GM21381 (cell line): ENCODE results near the gene ZNF846.
"Not testable (repeated sequence)": the region's sequence is repeated elsewhere in the genome, so short reads cannot be mapped to it uniquely, and the experiment has no call there.

ENCODE experiments used
- ATAC-seq: cut with Tn5 transposase; IDR thresholded peaks from one replicate; pipeline ENCODE4 v1.9.1; 2021; ENCODE audit warnings: mild to moderate bottlenecking, moderate library complexity; ENCODE audit not compliant: unreplicated experiment

Gene ZNF846

GRCh38 chr19:9785367-9786331, 17.1 kb upstream of the ZNF846 start:
- peak; percentile 78 for ATAC-seq

GRCh38 chr19:9784163-9784496, 15.6 kb upstream of the ZNF846 start:
- ATAC-seq, result not testable (repeated sequence)

- no peak for ATAC-seq
These were observed 13.8 kb upstream of the ZNF846 start for GRCh38 chr19:9782338-9782737.

- no peak for ATAC-seq
These were observed 10.7 kb downstream of the ZNF846 start for GRCh38 chr19:9757544-9758501.

DNA sequence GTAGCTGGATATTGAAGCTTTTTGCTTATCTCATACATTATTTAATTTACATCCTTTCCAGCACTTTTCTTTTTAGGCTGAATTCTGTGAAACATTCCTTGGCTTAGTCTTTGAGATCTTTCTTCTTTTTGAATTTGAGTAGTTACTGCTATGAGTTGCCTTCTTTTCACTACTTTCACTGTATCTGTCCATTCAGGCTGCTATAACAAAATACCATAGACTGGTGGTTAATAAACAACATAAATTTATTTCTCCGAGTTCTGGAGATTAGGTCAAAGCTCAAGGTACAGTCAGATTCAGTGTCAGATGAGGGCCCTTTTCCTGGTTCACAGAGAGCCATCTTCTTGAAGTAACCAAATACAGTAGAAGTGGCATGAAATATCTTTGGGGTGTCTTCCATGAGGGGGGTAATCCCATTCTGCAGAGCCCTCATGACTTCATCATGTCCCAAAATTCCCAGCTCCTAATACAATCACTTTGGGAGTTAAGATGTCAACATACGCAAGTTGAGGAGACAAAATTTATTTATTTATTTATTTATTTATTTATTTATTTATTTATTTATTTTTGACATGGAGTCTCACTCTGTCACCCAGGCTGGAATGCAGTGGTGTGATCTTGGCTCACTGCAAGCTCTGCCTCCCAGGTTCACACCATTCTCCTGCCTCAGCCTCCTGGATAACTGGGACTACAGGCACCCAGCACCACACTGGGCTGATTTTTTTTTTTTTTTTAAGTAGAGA, 15.7 kb downstream of the ZNF846 start:
- ATAC-seq, result no peak

DNA sequence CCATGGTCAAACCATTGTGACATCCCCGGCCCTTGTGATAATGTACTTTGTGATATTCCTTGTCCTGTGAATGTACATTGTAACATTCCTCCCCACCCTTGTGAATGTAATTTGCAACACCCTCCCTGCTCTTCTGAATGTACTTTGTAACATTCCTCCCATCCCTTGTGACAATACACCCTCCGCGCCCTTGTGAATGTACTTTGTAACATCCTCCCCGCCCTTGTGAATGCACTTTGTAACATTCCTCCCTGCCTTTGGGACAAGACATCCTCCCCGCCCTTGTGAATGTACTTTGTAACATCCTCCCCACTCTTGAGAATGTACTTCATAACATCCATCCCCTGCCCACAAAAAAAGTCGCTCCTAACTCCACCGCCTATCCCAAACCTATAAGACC, 17.1 kb downstream of the ZNF846 start:
- no peak for ATAC-seq

GRCh38 chr19:9741476-9742171, 26.9 kb downstream of the ZNF846 start:
- ATAC-seq, result no peak

- ATAC-seq, result no peak
These were observed 32.6 kb downstream of the ZNF846 start for GRCh38 chr19:9735986-9736385.

DNA sequence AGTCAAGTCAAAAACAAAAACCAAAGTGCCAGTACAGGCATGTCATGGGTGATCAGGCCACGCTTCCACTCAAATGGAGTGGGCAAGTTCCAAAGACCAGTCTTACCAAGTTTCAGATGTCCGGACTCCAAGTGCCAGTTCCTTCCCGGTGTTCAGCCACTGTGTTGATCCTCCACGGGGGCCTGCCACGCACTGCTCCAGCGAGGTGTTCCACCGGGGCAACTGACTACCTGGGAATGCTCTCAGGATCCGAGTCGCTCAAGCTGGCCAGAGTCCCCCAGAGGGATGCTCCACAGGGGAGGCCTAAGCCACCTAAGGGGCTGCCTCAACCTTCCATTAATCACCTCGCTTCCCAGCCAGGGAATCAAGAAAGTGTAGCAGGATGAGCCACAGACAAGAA, 38.5 kb downstream of the ZNF846 start:
- ATAC-seq, result not testable (repeated sequence)

DNA sequence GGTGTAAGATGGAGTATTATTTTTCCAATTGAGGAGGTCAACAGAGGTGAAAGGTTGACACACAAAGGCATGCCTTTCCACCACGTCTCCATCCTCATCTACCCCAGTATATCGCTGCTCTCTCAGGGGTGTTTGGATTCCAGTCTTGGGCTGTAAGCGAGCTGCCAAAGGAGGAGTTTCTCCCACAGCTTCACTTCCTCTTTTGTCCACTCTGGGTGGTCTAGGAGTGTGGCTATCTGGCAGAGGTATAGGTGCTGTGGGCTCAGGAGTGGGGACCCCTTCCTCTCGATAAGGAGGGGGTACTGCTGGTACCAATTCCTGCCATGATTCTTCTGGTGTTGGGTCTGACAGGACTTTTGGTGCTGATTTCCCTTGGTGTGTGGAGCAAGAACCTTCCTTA, 39.4 kb downstream of the ZNF846 start:
- ATAC-seq, result no peak

DNA sequence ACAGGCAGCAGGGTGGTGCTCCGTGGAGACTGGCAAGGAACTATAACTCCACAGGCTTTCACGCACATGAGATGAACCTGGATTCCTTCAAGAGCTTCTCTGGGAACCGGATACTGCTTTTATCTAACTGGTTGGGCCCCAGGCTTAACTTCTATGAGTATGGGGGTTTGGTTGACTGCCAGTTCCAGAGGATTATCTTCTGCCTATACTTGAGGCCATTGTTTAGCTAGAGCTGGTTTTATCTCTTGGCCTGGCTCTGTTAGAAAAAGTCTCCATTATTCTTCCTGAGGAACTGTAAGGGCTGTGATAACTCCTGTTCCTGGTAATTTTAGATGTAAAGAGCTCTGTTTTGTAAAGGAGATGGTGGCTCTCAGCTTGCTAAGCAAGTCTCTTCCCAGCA, 40.9 kb downstream of the ZNF846 start:
- no peak for ATAC-seq

DNA sequence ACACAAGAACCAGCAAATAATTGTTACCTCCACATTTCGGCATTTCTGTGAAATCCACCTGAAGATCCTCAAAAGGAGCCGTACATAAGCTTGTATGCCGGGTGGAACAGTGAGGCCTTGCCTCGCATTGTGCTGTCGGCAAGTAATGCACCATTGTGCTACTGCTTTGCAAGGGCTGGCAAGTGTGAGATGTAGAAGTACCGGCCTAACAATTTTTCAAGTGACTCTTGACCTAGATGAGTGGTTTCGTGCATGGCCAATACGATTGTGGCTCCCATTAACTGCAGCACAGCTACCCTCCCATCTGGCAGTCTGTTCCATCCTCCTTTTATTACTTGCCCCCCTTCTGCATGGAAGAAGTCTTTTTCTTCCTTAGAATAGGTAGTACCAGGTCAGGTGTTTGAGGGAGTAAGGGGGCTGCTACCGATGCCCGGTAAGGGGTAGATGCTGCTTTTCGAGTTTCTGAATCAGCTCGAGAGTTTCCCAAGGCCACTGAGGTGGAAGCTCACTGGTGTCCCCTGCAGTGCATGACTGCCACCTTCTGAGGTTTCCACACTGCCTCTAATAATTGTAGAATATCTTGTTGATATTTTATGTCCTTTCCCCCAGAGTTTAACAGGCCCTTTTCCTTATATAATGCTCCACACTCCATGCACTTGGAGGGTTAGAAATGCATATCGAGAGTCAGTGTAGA, 42.9 kb downstream of the ZNF846 start:
- ATAC-seq, result not testable (repeated sequence)

- no peak for ATAC-seq
These were observed 44.4 kb downstream of the ZNF846 start for GRCh38 chr19:9724157-9724556.

DNA sequence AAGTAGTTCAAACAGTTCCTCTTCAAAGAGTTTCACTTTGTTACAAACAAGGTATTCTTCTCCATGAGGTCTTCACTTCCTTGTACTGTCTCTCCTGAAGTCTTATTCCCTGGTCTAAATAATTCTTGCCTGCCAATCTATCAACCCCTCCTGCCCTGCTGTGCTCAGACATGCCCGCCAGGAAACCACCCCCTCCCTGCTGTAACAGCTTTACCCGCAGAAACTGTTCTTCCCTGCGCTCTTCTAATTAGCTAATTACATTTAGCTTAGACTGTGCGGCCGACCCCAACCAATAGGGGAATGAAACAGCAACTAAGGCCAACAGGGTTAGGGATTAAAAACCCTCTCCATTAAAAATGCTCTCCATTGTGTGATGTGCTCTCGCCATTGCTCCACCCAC, 46.7 kb downstream of the ZNF846 start:
- no peak for ATAC-seq

- no peak for ATAC-seq
These were observed 48.0 kb downstream of the ZNF846 start for GRCh38 chr19:9720541-9720940.

GRCh38 chr19:9711815-9712214, 56.7 kb downstream of the ZNF846 start:
- ATAC-seq, result no peak

GRCh38 chr19:9709305-9709704, 59.2 kb downstream of the ZNF846 start:
- no peak for ATAC-seq

GRCh38 chr19:9705836-9706235, 62.7 kb downstream of the ZNF846 start:
- ATAC-seq, result no peak

- no peak for ATAC-seq
These were observed 66.4 kb downstream of the ZNF846 start for GRCh38 chr19:9702186-9702585.
